MG63 (cell line): ENCODE results near the gene SPAG9. TPM values are rescaled to one million over a fixed set of nuclear protein-coding genes. Genes with fewer than 3 reads are reported as not detected.

ENCODE experiments used
- DNase-seq: peaks from one replicate; pipeline ENCODE4 v3.0.0-alpha.2; 2020
- H3K27me3 ChIP-seq: fragments of 250-450 bp; sonication (Bioruptor Pico); 2 replicates; pipeline ENCODE4 v1.5.1; 2020; ENCODE audit warnings: mild to moderate bottlenecking, moderate library complexity
- H3K36me3 ChIP-seq: fragments of 250-450 bp; sonication (Bioruptor Pico); 2 replicates; pipeline ENCODE4 v1.5.1; 2020; ENCODE audit warnings: mild to moderate bottlenecking, moderate library complexity
- H3K4me3 ChIP-seq: fragments of 250-450 bp; sonication (Bioruptor Pico); 2 replicates; pipeline ENCODE4 v1.5.1; 2020; ENCODE audit warnings: mild to moderate bottlenecking, moderate library complexity
- H3K9me3 ChIP-seq: fragments of 250-450 bp; sonication (Bioruptor Pico); 2 replicates; pipeline ENCODE4 v1.5.1; 2020; ENCODE audit warnings: mild to moderate bottlenecking, moderate library complexity
- total RNA-seq: library from RNA; depleted of rRNA; stranded (reverse); fragments of >200 nt; shearing (Covaris generic); gene quantifications from 2 replicates; pipeline ENCODE4 v1.2.3, GENCODE V29; 2014; ENCODE audit warnings: low replicate concordance

SPAG9 gene
- total RNA-seq, 1 experiment from 2014 or later = 53.8 TPM

GRCh38 chr17:51032850-51033249 is 87.8 kb downstream of the SPAG9 start:
- Histone ChIP-seq H3K4me3 (no peak overlapping the region), H3K9me3 (no peaks in the 10 kb centered on the region), H3K36me3 (peaks cover 13% of the 10 kb centered on the region), H3K27me3 (no peaks in the 10 kb centered on the region)
- no peak for DNase-seq

GRCh38 chr17:51029568-51030463 is 90.9 kb downstream of the SPAG9 start:
- no peak for DNase-seq
- peaks cover 13% of the 10 kb centered on the region for H3K36me3 ChIP-seq
- H3K9me3 ChIP-seq = no peaks in the 10 kb centered on the region
- peak overlapping the region; percentile 16 for H3K4me3 ChIP-seq
- H3K27me3 ChIP-seq = no peaks in the 10 kb centered on the region

GRCh38 chr17:51029142-51029541 is 91.5 kb downstream of the SPAG9 start:
- H3K27me3 ChIP-seq = no peaks in the 10 kb centered on the region
- H3K4me3 ChIP-seq = no peak overlapping the region
- H3K9me3 ChIP-seq = no peaks in the 10 kb centered on the region
- DNase-seq = no peak
- H3K36me3 ChIP-seq = peaks cover 13% of the 10 kb centered on the region; the same call in 1 of the 2 replicates

- no peaks in the 10 kb centered on the region for H3K9me3 ChIP-seq
- DNase-seq = no peak
- H3K27me3 ChIP-seq = no peaks in the 10 kb centered on the region
- no peak overlapping the region for H3K4me3 ChIP-seq
- peaks cover 13% of the 10 kb centered on the region; the same call in 1 of the 2 replicates for H3K36me3 ChIP-seq
Measured at GRCh38 chr17:51028176-51028863, 92.3 kb downstream of the SPAG9 start.

- H3K27me3 ChIP-seq = no peaks in the 10 kb centered on the region
- DNase-seq = no peak
- peaks cover 31% of the 10 kb centered on the region for H3K36me3 ChIP-seq
- no peak overlapping the region for H3K4me3 ChIP-seq
- no peaks in the 10 kb centered on the region for H3K9me3 ChIP-seq
Measured at GRCh38 chr17:51018541-51018940, 102.1 kb downstream of the SPAG9 start.

GRCh38 chr17:51017270-51017669 is 103.4 kb downstream of the SPAG9 start:
- peaks cover 38% of the 10 kb centered on the region for H3K36me3 ChIP-seq
- no peak overlapping the region for H3K4me3 ChIP-seq
- H3K9me3 ChIP-seq = no peaks in the 10 kb centered on the region
- H3K27me3 ChIP-seq = no peaks in the 10 kb centered on the region
- DNase-seq = no peak

GRCh38 chr17:51016099-51016498 is 104.6 kb downstream of the SPAG9 start:
- Histone ChIP-seq H3K36me3 (peaks cover 38% of the 10 kb centered on the region), H3K27me3 (no peaks in the 10 kb centered on the region), H3K9me3 (no peaks in the 10 kb centered on the region), H3K4me3 (no peak overlapping the region)
- DNase-seq = no peak

GRCh38 chr17:51015145-51015558 is 105.5 kb downstream of the SPAG9 start:
- Histone ChIP-seq H3K4me3 (no peak overlapping the region), H3K27me3 (no peaks in the 10 kb centered on the region), H3K36me3 (peaks cover 28% of the 10 kb centered on the region), H3K9me3 (no peaks in the 10 kb centered on the region)
- DNase-seq = no peak

DNA sequence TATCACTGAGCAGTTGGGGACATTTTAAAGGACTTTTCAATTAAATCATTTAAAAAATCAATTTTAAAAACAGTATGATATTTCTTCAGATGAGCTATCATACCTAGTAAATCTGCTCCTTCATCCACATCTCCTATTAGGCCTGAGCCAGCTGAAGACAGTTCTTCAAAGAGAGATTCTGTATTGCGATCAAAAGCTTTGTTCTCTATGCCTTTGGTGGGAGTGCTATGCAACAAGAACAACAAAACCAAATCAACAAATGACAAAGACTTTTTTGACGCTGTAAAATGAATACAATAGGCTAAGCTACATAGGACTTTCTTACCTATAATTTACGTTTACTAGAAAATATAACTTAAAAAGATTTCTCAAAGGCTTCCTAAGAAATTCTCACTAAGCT is 106.5 kb downstream of the SPAG9 start:
- no peak for DNase-seq
- Histone ChIP-seq H3K9me3 (no peaks in the 10 kb centered on the region), H3K36me3 (peaks cover 22% of the 10 kb centered on the region), H3K4me3 (no peak overlapping the region), H3K27me3 (no peaks in the 10 kb centered on the region)

DNA sequence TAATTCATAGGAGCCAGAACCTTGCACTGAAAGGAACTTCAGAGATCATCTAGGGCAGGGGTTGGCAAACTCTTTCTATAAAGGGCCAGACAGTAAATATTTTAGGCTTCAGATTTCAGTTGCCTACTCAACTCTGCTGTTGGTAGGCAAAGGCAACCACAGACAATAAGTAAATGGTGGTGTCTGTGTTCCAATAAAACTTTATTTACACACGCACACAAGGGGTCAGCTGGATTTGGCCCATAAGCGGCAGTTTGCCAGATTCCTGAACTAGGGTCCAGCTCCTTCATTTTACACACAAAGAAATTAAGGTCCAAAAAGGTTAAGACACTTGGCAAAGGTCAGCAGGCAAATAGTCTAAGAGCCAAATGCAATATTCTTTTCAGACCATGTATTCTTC is 107.3 kb downstream of the SPAG9 start:
- Histone ChIP-seq H3K9me3 (no peaks in the 10 kb centered on the region), H3K36me3 (peaks cover 22% of the 10 kb centered on the region), H3K4me3 (no peak overlapping the region), H3K27me3 (no peaks in the 10 kb centered on the region)
- no peak for DNase-seq

- Histone ChIP-seq H3K9me3 (no peaks in the 10 kb centered on the region), H3K36me3 (peaks cover 19% of the 10 kb centered on the region), H3K27me3 (no peaks in the 10 kb centered on the region), H3K4me3 (no peak overlapping the region)
- no peak for DNase-seq
Measured at GRCh38 chr17:51012538-51012937, 108.1 kb downstream of the SPAG9 start.

DNA sequence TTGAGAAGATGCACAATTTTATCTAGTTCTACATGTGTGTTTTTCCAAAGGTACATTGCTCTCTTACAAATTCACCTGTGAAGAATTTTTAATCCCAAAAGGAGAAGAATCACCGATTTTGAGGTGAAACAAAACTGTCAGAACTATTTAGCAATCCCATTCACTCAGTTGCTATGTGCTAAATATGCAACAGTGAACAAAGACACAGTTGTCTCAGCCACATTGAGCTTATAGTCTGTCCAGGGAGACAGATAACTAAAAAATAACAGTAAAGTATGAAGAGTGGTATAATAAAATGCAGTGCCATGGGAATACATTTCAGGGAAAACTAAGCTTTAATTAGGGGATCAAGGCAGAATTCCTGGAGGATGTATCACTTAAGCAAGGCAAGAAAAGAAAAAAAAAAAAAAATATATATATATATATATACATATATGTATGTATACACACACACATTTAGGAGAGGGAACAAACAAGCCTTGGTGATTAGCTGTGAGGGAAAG is 110.4 kb downstream of the SPAG9 start:
- peaks cover 34% of the 10 kb centered on the region for H3K36me3 ChIP-seq

DNA sequence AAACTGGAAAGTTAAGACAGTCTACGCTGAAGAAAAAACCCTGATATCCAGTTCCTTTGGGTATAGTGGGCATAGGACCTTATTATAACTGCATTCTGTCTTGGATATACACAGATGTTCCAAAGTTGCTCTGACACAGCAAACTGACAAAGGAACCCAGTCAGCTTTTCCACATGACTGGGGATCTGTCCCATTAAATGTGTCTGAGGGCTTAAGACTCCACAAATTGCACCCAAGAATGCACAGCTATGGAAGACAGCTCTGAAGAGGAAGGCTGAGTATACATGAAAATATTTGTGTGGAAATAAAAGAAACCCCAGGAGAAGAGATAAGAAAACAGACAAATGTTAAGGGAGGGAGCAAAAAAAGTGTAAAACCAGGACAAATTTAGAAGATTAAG is 114.1 kb downstream of the SPAG9 start:
- H3K36me3 ChIP-seq = peaks cover 24% of the 10 kb centered on the region
- no peak for DNase-seq
- H3K27me3 ChIP-seq = no peaks in the 10 kb centered on the region
- H3K4me3 ChIP-seq = no peak overlapping the region
- H3K9me3 ChIP-seq = no peaks in the 10 kb centered on the region

More for the DNA sequence above, 110.4 kb downstream of the SPAG9 start:
- no peak overlapping the region for H3K4me3 ChIP-seq
- H3K27me3 ChIP-seq = no peaks in the 10 kb centered on the region
- no peak for DNase-seq
- H3K9me3 ChIP-seq = no peaks in the 10 kb centered on the region

DNA sequence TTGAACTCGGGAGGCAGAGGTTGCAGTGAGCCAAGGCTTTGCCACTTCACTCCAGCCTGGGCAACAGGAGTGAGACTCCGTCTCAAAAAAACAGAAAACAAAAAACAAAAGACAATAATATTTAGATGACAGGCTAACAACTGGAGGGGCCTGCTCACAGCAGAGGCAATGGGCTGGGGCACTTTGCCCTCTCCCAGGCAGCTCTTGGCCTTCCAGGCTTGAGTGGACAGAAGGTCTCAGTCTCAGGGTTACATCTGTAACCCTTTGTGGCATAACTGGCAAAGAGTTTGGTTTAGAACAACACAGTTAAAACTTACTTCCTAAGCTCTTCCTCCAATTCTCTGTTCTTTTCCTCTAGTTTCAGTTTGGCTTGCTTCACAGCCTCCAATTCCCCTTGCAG is 114.9 kb downstream of the SPAG9 start:
- DNase-seq = no peak
- no peak overlapping the region for H3K4me3 ChIP-seq
- peaks cover 27% of the 10 kb centered on the region for H3K36me3 ChIP-seq
- H3K9me3 ChIP-seq = no peaks in the 10 kb centered on the region
- no peaks in the 10 kb centered on the region for H3K27me3 ChIP-seq

DNA sequence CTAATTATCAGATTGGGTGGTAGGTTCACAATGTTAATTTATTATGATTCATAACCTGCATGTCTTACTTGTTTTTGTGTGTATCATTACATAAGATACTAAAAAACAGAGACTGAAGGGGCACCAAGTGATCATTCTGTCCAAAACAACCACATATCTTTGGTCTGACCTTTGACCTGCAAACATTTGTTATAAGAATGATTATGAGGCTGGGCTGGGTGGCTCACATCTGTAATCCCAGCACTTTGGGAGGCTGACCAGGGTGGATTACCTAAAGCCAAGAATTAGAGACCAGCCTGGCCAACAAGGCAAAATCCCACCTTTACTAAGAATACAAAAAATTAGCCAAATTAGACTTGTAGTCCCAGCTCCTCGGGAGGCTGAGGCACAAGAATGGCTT is 116.4 kb downstream of the SPAG9 start:
- Histone ChIP-seq H3K9me3 (no peaks in the 10 kb centered on the region), H3K36me3 (peaks cover 36% of the 10 kb centered on the region), H3K4me3 (no peak overlapping the region), H3K27me3 (no peaks in the 10 kb centered on the region)
- no peak for DNase-seq

GRCh38 chr17:51000835-51001638 is 119.6 kb downstream of the SPAG9 start:
- no peaks in the 10 kb centered on the region for H3K9me3 ChIP-seq
- no peaks in the 10 kb centered on the region for H3K27me3 ChIP-seq
- DNase-seq = no peak
- H3K36me3 ChIP-seq = peaks cover 56% of the 10 kb centered on the region
- H3K4me3 ChIP-seq = no peak overlapping the region

DNA sequence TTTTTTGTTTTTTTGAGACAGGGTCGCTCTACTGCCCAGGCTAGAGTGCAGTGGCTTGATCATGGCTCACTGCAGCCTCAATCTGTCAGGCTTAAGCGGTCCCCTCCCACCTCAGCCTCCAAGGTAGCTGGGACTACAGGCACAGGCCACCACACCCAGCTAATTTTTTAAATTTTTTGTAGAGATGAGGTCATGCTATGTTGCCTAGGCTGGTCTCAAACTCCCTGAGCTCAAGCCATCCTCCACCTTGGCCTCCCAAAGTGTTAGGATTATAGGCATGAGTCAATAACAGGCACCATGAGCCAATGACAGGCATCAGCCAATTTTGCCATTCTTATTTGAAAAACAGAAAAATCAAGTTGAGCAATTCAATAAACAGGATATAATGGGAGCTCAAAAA is 125.0 kb downstream of the SPAG9 start:
- H3K36me3 ChIP-seq = peaks cover 72% of the 10 kb centered on the region

More for the DNA sequence above, 125.0 kb downstream of the SPAG9 start:
- no peak overlapping the region for H3K4me3 ChIP-seq
- DNase-seq = peak; percentile 60
- H3K9me3 ChIP-seq = no peaks in the 10 kb centered on the region
- H3K27me3 ChIP-seq = no peaks in the 10 kb centered on the region
